Keratinocyte (primary cell): ENCODE measurements around the gene HEXIM1. TPM values are rescaled to one million over a fixed set of nuclear protein-coding genes. Genes with fewer than 3 reads are reported as not detected.

Experiments
- DNase-seq: peaks from one replicate; pipeline ENCODE4 v3.0.0-alpha.2; 2011; ENCODE audit warnings: low read depth, missing footprints, low spot score
- FAIRE-seq: peaks from 2 replicates; lab custom pipeline; 2011; peaks lifted over from hg19 to GRCh38; lab: Jason Lieb, UNC
- H2AFZ ChIP-seq: 2 replicates; pipeline ENCODE4 v1.6.0; 2012; ENCODE audit warnings: low read length, control low read depth, inconsistent platforms; ENCODE audit not compliant: control insufficient read depth
- H3K27ac ChIP-seq: 2 replicates; pipeline ENCODE4 v1.5.1; 2011; ENCODE audit warnings: low read length; ENCODE audit not compliant: control insufficient read depth, insufficient read depth
- H3K27me3 ChIP-seq: 3 replicates; pipeline ENCODE4 v1.6.0; 2011; ENCODE audit warnings: low read length; ENCODE audit not compliant: control insufficient read depth, insufficient read depth; ENCODE audit errors: extremely low read depth
- H3K36me3 ChIP-seq, 2 experiments: 2 replicates in 1 of 2; 3 replicates in 1 of 2; pipeline ENCODE4 v1.5.1; 2011; ENCODE audit warnings: low read length in 2 of 2, mild to moderate bottlenecking in 1 of 2; ENCODE audit not compliant: control insufficient read depth in 2 of 2, insufficient read depth in 2 of 2; ENCODE audit errors: extremely low read depth in 1 of 2
- H3K4me1 ChIP-seq: 3 replicates; pipeline ENCODE4 v1.5.1; 2011; ENCODE audit warnings: low read length; ENCODE audit not compliant: control insufficient read depth, insufficient read depth; ENCODE audit errors: extremely low read depth
- H3K4me2 ChIP-seq: 3 replicates; pipeline ENCODE4 v1.6.0; 2011; ENCODE audit warnings: low read depth, low read length; ENCODE audit not compliant: control insufficient read depth, insufficient read depth; ENCODE audit errors: extremely low read depth
- H3K4me3 ChIP-seq, 3 experiments: fragments of 200-600 bp in 1 of 3; sonication (generic) in 1 of 3; 2 replicates in 2 of 3; 3 replicates in 1 of 3; pipeline ENCODE4 v1.5.1; 2011 to 2016; ENCODE audit warnings: low read length in 3 of 3, mild to moderate bottlenecking in 3 of 3, control low read depth in 2 of 3, inconsistent platforms in 1 of 3, low read depth in 1 of 3, mixed read lengths in 1 of 3, mixed run types in 1 of 3, moderate library complexity in 1 of 3; ENCODE audit not compliant: control insufficient read depth in 2 of 3, insufficient read depth in 2 of 3; ENCODE audit errors: extremely low read depth in 1 of 3
- H3K79me2 ChIP-seq: 2 replicates; pipeline ENCODE4 v1.6.0; 2012; ENCODE audit warnings: low read length; ENCODE audit not compliant: control insufficient read depth, insufficient read depth
- H3K9ac ChIP-seq: 3 replicates; pipeline ENCODE4 v1.6.0; 2011; ENCODE audit warnings: low read length; ENCODE audit not compliant: control insufficient read depth, insufficient read depth; ENCODE audit errors: extremely low read depth
- H3K9me1 ChIP-seq: 3 replicates; pipeline ENCODE4 v1.6.0; 2011; ENCODE audit warnings: low read length; ENCODE audit not compliant: control insufficient read depth, insufficient read depth; ENCODE audit errors: extremely low read depth
- H3K9me3 ChIP-seq: 2 replicates; pipeline ENCODE4 v1.5.1; 2012; ENCODE audit warnings: low read depth, low read length; ENCODE audit not compliant: control insufficient read depth
- H4K20me1 ChIP-seq: 3 replicates; pipeline ENCODE4 v1.6.0; 2011; ENCODE audit warnings: low read length; ENCODE audit not compliant: control insufficient read depth, insufficient read depth; ENCODE audit errors: extremely low read depth
- CTCF ChIP-seq, 3 experiments: IDR thresholded peaks in 1 of 3; conservative IDR thresholded peaks in 1 of 3; optimal IDR thresholded peaks in 1 of 3; 2 replicates in 2 of 3; 3 replicates in 1 of 3; pipeline versions ENCODE3 to v1.5.1; 2011; ENCODE audit warnings: low read length in 3 of 3, mild to moderate bottlenecking in 3 of 3, moderate library complexity in 2 of 3, control low read depth in 1 of 3, inconsistent platforms in 1 of 3; ENCODE audit not compliant: insufficient read depth in 2 of 3; ENCODE audit errors: extremely low read depth in 1 of 3
- EZH2 ChIP-seq: IDR thresholded peaks from one replicate; pipeline ENCODE4 v1.6.1; 2012; ENCODE audit warnings: inconsistent platforms, mild to moderate bottlenecking, low read length, moderate library complexity
- dilution Hi-C: fragments of 300-500 bp; cut with MboI; formaldehyde crosslinking; loops from one replicate; pipeline ENCODE4 v1.7.0; 2020; ENCODE audit warnings: low sequenced_read_pairs; ENCODE audit not compliant: extremely low pct_ligation_motif_present
- polyA plus RNA-seq, 5 experiments: library from polyadenylated mRNA; depleted of rRNA in 3 of 5; stranded (reverse) in 3 of 5; stranded (forward) in 1 of 5; unstranded in 1 of 5; fragments of >200 nt; gene quantifications; 1 replicate in 1 of 5; 2 replicates in 3 of 5; 3 replicates in 1 of 5; pipeline versions ENCODE4 v1.2.1 to v1.2.3, GENCODE V29; 2011 to 2012; ENCODE audit warnings: missing spikeins in 2 of 5, low read depth in 1 of 5, low replicate concordance in 1 of 5

The HEXIM1 gene
- polyA plus RNA-seq, 1 donor (not counting 4 experiments of a cell fraction or from before 2014, with no cell fraction given), result 19.9 TPM

- TF ChIP-seq CTCF (optimal IDR thresholded peaks at IDR 0.05 in 1 of 3, IDR thresholded peaks at IDR 0.05 in 1 of 3, conservative IDR thresholded peaks at IDR 0.05 in 1 of 3; ENCODE audit: extremely low read depth in 1 of 3, insufficient read depth in 2 of 3, low read length in 3 of 3) (no peak), EZH2 (no peak)
- peaks cover 24% of the 10 kb centered on the region for H3K4me1 ChIP-seq
- no peak overlapping the region for H2AFZ ChIP-seq
- peak overlapping the region; percentile 82 for H3K27ac ChIP-seq
- H3K27me3 ChIP-seq, result no peaks in the 10 kb centered on the region
- no peaks in the 10 kb centered on the region for H3K36me3 ChIP-seq
- H3K9me3 ChIP-seq, result no peaks in the 10 kb centered on the region
- H4K20me1 ChIP-seq, result peaks cover 10% of the 10 kb centered on the region
- peak overlapping the region; percentile 90 for H3K4me2 ChIP-seq
- H3K9ac ChIP-seq, result peak overlapping the region; percentile 94
- no peaks in the 10 kb centered on the region for H3K9me1 ChIP-seq
- DNase-seq (no peak), FAIRE-seq (no peak)
- H3K4me3 ChIP-seq, result peak overlapping the region; percentile 70 to 94 (median 92)
- H3K79me2 ChIP-seq, result peaks cover 35% of the 10 kb centered on the region
- dilution Hi-C loops, result no loop called here
Measured at GRCh38 chr17:45150911-45151809, 2.9 kb downstream of the HEXIM1 start.

- no peaks in the 10 kb centered on the region for H3K9me1 ChIP-seq
- H3K27ac ChIP-seq, result no peak overlapping the region
- peaks cover 16% of the 10 kb centered on the region for H3K4me1 ChIP-seq
- dilution Hi-C loops, result no loop called here
- H3K36me3 ChIP-seq, result peaks cover 0 to 4% of the 10 kb centered on the region in 2 experiments
- TF ChIP-seq EZH2, result no peak
- no peak for TF ChIP-seq CTCF (optimal IDR thresholded peaks at IDR 0.05 in 1 of 3, IDR thresholded peaks at IDR 0.05 in 1 of 3, conservative IDR thresholded peaks at IDR 0.05 in 1 of 3; ENCODE audit: extremely low read depth in 1 of 3, insufficient read depth in 2 of 3, low read length in 3 of 3)
- peaks cover 34% of the 10 kb centered on the region for H3K79me2 ChIP-seq
- FAIRE-seq (no peak), DNase-seq (no peak)
- no peak overlapping the region for H3K4me3 ChIP-seq
- no peak overlapping the region for H3K4me2 ChIP-seq
- peaks cover 6% of the 10 kb centered on the region for H4K20me1 ChIP-seq
- no peak overlapping the region for H2AFZ ChIP-seq
- H3K9me3 ChIP-seq, result no peaks in the 10 kb centered on the region
- no peak overlapping the region for H3K9ac ChIP-seq
- no peaks in the 10 kb centered on the region for H3K27me3 ChIP-seq
Measured at GRCh38 chr17:45155029-45155428, 6.8 kb downstream of the HEXIM1 start.
